Measurements from ENCODE around the gene SLC10A7. TPM values are rescaled to one million over a fixed set of nuclear protein-coding genes. Genes with fewer than 3 reads are reported as not detected.

The SLC10A7 gene
- total RNA-seq, 1 donor from 2014 or later, result 8.9 TPM

- Mint-ChIP-seq H3K27me3 (ENCODE audit: low read depth, unreplicated experiment) (peaks cover 6% of the 10 kb centered on the region), H3K4me1 (ENCODE audit: low read depth, unreplicated experiment) (no peaks in the 10 kb centered on the region), H3K36me3 (ENCODE audit: low read depth, unreplicated experiment) (no peaks in the 10 kb centered on the region), H3K27ac (ENCODE audit: unreplicated experiment) (no peak overlapping the region), H3K9me3 (ENCODE audit: unreplicated experiment) (no peaks in the 10 kb centered on the region), H3K4me3 (ENCODE audit: unreplicated experiment) (no peak overlapping the region)
- Histone ChIP-seq H3K4me2 (ENCODE audit: low read length) (no peak overlapping the region), H3K4me1 (ENCODE audit: insufficient read depth, low read length) (no peaks in the 10 kb centered on the region), H4K20me1 (ENCODE audit: insufficient read depth, low read length) (no peaks in the 10 kb centered on the region), H3K9ac (ENCODE audit: low read length) (no peak overlapping the region), H3K9me3 (ENCODE audit: insufficient read depth, low read depth, low read length) (no peaks in the 10 kb centered on the region), H2AFZ (ENCODE audit: low read depth, low read length) (no peak overlapping the region), H3K79me2 (ENCODE audit: insufficient read depth, low read length) (no peaks in the 10 kb centered on the region), H3K27ac (ENCODE audit: low read depth, low read length) (no peak overlapping the region), H3K27me3 (ENCODE audit: insufficient read depth, low read length) (no peaks in the 10 kb centered on the region), H3K36me3 (ENCODE audit: insufficient read depth, low read length) (no peaks in the 10 kb centered on the region), H3K4me3 (ENCODE audit: insufficient read depth, low read depth, low read length) (no peak overlapping the region)
- TF ChIP-seq EZH2 (IDR thresholded peaks at IDR 0.05; ENCODE audit: insufficient read depth, low read length) (no peak), CTCF (IDR thresholded peaks at IDR 0.05; ENCODE audit: insufficient read depth, low read depth, low read length) (no peak)
- DNase-seq (ENCODE audit: low read depth), result no peak
- no peak for FAIRE-seq
These were observed 310.9 kb downstream of the SLC10A7 start for GRCh38 chr4:146210890-146211289.

GRCh38 chr4:146207410-146207809 is 314.3 kb downstream of the SLC10A7 start:
- Mint-ChIP-seq H3K4me1 (ENCODE audit: low read depth, unreplicated experiment) (no peaks in the 10 kb centered on the region), H3K27ac (ENCODE audit: unreplicated experiment) (no peak overlapping the region), H3K9me3 (ENCODE audit: unreplicated experiment) (no peaks in the 10 kb centered on the region), H3K27me3 (ENCODE audit: low read depth, unreplicated experiment) (peaks cover 6% of the 10 kb centered on the region), H3K36me3 (ENCODE audit: low read depth, unreplicated experiment) (no peaks in the 10 kb centered on the region), H3K4me3 (ENCODE audit: unreplicated experiment) (no peak overlapping the region)
- H3K79me2 ChIP-seq (ENCODE audit: insufficient read depth, low read length), result no peaks in the 10 kb centered on the region
- peaks cover 4% of the 10 kb centered on the region for H3K4me1 ChIP-seq (ENCODE audit: insufficient read depth, low read length)
- H3K4me3 ChIP-seq (ENCODE audit: insufficient read depth, low read depth, low read length), result no peak overlapping the region
- H4K20me1 ChIP-seq (ENCODE audit: insufficient read depth, low read length), result no peaks in the 10 kb centered on the region
- FAIRE-seq (no peak), DNase-seq (ENCODE audit: low read depth) (no peak)
- H3K9ac ChIP-seq (ENCODE audit: low read length), result no peak overlapping the region
- no peak overlapping the region for H3K4me2 ChIP-seq (ENCODE audit: low read length)
- TF ChIP-seq EZH2 (IDR thresholded peaks at IDR 0.05; ENCODE audit: insufficient read depth, low read length) (no peak), CTCF (IDR thresholded peaks at IDR 0.05; ENCODE audit: insufficient read depth, low read depth, low read length) (no peak)
- H3K27me3 ChIP-seq (ENCODE audit: insufficient read depth, low read length), result no peaks in the 10 kb centered on the region
- no peak overlapping the region for H3K27ac ChIP-seq (ENCODE audit: low read depth, low read length)
- no peak overlapping the region for H2AFZ ChIP-seq (ENCODE audit: low read depth, low read length)
- H3K36me3 ChIP-seq (ENCODE audit: insufficient read depth, low read length), result no peaks in the 10 kb centered on the region
- no peaks in the 10 kb centered on the region for H3K9me3 ChIP-seq (ENCODE audit: insufficient read depth, low read depth, low read length)

Small RNAs within 50 kb of the gene (microRNA-seq; reads per million reads assigned to microRNA genes)
- not detected for gene MIR7849

Other genes starting within 250 kb of the SLC10A7 start
- gene POU4F2, start 117.0 kb upstream of the SLC10A7 start, total RNA-seq, result not detected in 2 replicates